Ureter (tissue), 1 donor: ENCODE results near the gene TBCE. TPM values are rescaled to one million over a fixed set of nuclear protein-coding genes. Genes with fewer than 3 reads are reported as not detected.
"Not testable (repeated sequence)": the region's sequence is repeated elsewhere in the genome, so short reads cannot be mapped to it uniquely, and the experiment has no call there.

ENCODE experiments used
- DNase-seq: peaks from one replicate; pipeline ENCODE4 v3.0.0-alpha.2; 2020; ENCODE audit warnings: low spot score
- total RNA-seq: library from RNA; stranded (reverse); gene quantifications from one replicate; pipeline ENCODE4 v1.2.4, GENCODE V29; 2023
- donor health status: DM: yes; HTN: yes; CAD: no.

TBCE gene
- total RNA-seq, 1 donor from 2014 or later = 30.7 TPM

GRCh38 chr1:235455097-235455496, 87.9 kb downstream of the TBCE start:
- DNase-seq = no peak

- DNase-seq = no peak
Observed at GRCh38 chr1:235455823-235456222, 88.6 kb downstream of the TBCE start.

GRCh38 chr1:235457856-235458255, 90.6 kb downstream of the TBCE start:
- not testable (repeated sequence) for DNase-seq

- DNase-seq = no peak
Observed at GRCh38 chr1:235460770-235461169, 93.5 kb downstream of the TBCE start.

GRCh38 chr1:235461954-235462353, 94.7 kb downstream of the TBCE start:
- DNase-seq = no peak

GRCh38 chr1:235462832-235463231, 95.6 kb downstream of the TBCE start:
- DNase-seq = not testable (repeated sequence)

- no peak for DNase-seq
Observed at GRCh38 chr1:235465066-235465465, 97.8 kb downstream of the TBCE start.

GRCh38 chr1:235468004-235468403, 100.8 kb downstream of the TBCE start:
- no peak for DNase-seq

- no peak for DNase-seq
Observed at GRCh38 chr1:235468970-235469369, 101.7 kb downstream of the TBCE start.

GRCh38 chr1:235469897-235470296, 102.7 kb downstream of the TBCE start:
- DNase-seq = not testable (repeated sequence)

GRCh38 chr1:235470741-235471439, 103.7 kb downstream of the TBCE start:
- DNase-seq = no peak

- no peak for DNase-seq
Observed at GRCh38 chr1:235473806-235474205, 106.6 kb downstream of the TBCE start.

- no peak for DNase-seq
Observed at GRCh38 chr1:235483090-235483489, 115.9 kb downstream of the TBCE start.

- no peak for DNase-seq
Observed at GRCh38 chr1:235485558-235485957, 118.3 kb downstream of the TBCE start.

- no peak for DNase-seq
Observed at GRCh38 chr1:235486321-235486720, 119.1 kb downstream of the TBCE start.

- DNase-seq = no peak
Observed at GRCh38 chr1:235491644-235492043, 124.4 kb downstream of the TBCE start.

- no peak for DNase-seq
Observed at GRCh38 chr1:235494531-235494930, 127.3 kb downstream of the TBCE start.

- no peak for DNase-seq
Observed at GRCh38 chr1:235495030-235495429, 127.8 kb downstream of the TBCE start.

- no peak for DNase-seq
Observed at GRCh38 chr1:235495551-235495950, 128.3 kb downstream of the TBCE start.

GRCh38 chr1:235500971-235501540, 133.8 kb downstream of the TBCE start:
- DNase-seq = no peak
